ENCODE results near the gene PROP1.
"Not testable (repeated sequence)": the region's sequence is repeated elsewhere in the genome, so short reads cannot be mapped to it uniquely, and the experiment has no call there.

DNA sequence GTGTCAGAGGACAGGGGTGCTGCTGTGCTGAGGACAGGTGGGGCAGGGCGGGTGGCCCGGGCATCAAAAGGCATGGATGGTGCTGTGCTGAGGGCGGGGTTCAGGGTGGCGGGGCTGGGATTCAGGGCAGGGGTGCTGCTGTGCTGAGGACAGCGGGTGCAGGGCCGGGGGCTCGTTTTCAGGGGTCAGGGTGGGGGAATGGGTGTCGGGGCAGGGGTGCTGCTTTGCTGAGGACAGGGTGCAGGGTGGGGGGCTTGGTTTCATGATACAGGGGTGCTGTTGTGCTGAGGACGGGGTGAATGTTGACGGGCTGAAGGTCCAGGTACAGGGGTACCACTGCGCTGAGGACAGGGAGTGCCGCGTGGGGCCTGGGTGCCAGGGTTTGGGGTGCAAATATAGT is 50.9 kb downstream of the PROP1 start:
- not testable (repeated sequence) for TF ChIP-seq EZH2 (IDR thresholded peaks at IDR 0.05; ENCODE audit: insufficient read depth, poor library complexity, severe bottlenecking); EZH2phosphoT487 (IDR thresholded peaks at IDR 0.05; ENCODE audit: insufficient read depth, low read depth)

Data from GM23248 (cell line).